Measurements from ENCODE around the gene UBE2R2. TPM values are rescaled to one million over a fixed set of nuclear protein-coding genes. Genes with fewer than 3 reads are reported as not detected.

Gene UBE2R2
- total and polyA plus RNA-seq, 2 of the 4 experiments (the other 2 are of a cell fraction), result 12.7 to 24.8 TPM

GRCh38 chr9:33943389-33943788 lies 126.4 kb downstream of the UBE2R2 start:
- BruUV-seq (replicated peaks), result no TSS peak
- WGBS, 2 experiments (ENCODE audit: extremely low coverage in 2 of 2, insufficient read length in 1 of 2), result no CpG with 5 or more reads among the region's 2 CpGs
- Histone ChIP-seq H4K91ac (ENCODE audit: insufficient read depth, low read depth, low read length) (peak overlapping the region; percentile 78), H3K27me3 (ENCODE audit: control insufficient read depth, insufficient read depth, low read length) (no peaks in the 10 kb centered on the region), H3K9me3 (ENCODE audit: control insufficient read depth, insufficient read depth, low read length) (no peaks in the 10 kb centered on the region), H3K14ac (replicated peaks; ENCODE audit: low read depth, low read length) (peak overlapping the region; percentile 88), H2BK120ac (ENCODE audit: low read depth, low read length) (peak overlapping the region; percentile 91), H3K4me3 (ENCODE audit: insufficient read depth, low read depth, low read length) (no peak overlapping the region), H3K79me1 (ENCODE audit: low read depth in 1 of 2, low read length in 2 of 2) (peaks cover 26 to 54% of the 10 kb centered on the region in 2 experiments), H3K9ac (ENCODE audit: low read depth, low read length) (no peak overlapping the region), H3K56ac (ENCODE audit: extremely low read depth, insufficient read depth, low read length) (peak overlapping the region; percentile 58; the same call in 1 of the 2 replicates), H3K4me2 (ENCODE audit: low read depth, low read length) (no peak overlapping the region), H3K4ac (ENCODE audit: low read depth, low read length) (peak overlapping the region; percentile 42), H3K9me1 (ENCODE audit: insufficient read depth, low read length) (peaks cover 22% of the 10 kb centered on the region), H2BK20ac (ENCODE audit: low read depth, low read length) (peak overlapping the region; percentile 92), H3K18ac (ENCODE audit: low read depth, low read length) (peak overlapping the region; percentile 50), H4K20me1 (ENCODE audit: insufficient read depth, low read length) (peaks cover 16% of the 10 kb centered on the region), H2AK5ac (ENCODE audit: low read depth, low read length) (peak overlapping the region; percentile 54; the same call in 1 of the 2 replicates), H3K27ac (ENCODE audit: insufficient read depth, low read length) (peak overlapping the region; percentile 81; the same call in 1 of the 2 replicates), H2BK5ac (ENCODE audit: low read depth, low read length, poor library complexity, severe bottlenecking) (peak overlapping the region; percentile 89), H4K8ac (ENCODE audit: low read depth in 2 of 2, low read length in 2 of 2) (peak overlapping the region in 1 of 2 experiments; percentile 86; a peak in 2 of 4 replicates), H2AK9ac (replicated peaks; ENCODE audit: low read depth, low read length, poor library complexity) (no peak overlapping the region), H3K23ac (ENCODE audit: low read depth, low read length) (peak overlapping the region; percentile 57; the same call in 1 of the 2 replicates), H2AFZ (replicated peaks; ENCODE audit: low read length, poor library complexity) (no peak overlapping the region), H3K36me3 (ENCODE audit: control insufficient read depth, insufficient read depth, low read length) (peaks cover 23% of the 10 kb centered on the region), H4K5ac (ENCODE audit: low read depth, low read length) (peak overlapping the region; percentile 69), H2BK15ac (ENCODE audit: low read depth, low read length) (peak overlapping the region; percentile 75; the same call in 1 of the 3 replicates), H3K4me1 (ENCODE audit: control insufficient read depth, insufficient read depth, low read length) (peaks cover 25% of the 10 kb centered on the region)
- intact Hi-C loops (cut with micrococcal nuclease) (loop anchor here (5.0 kb wide), 1 partner anchor 129 kb away; no protein-coding TSS in a partner anchor), dilution Hi-C loops (cut with HindIII; ENCODE audit: low sequenced_read_pairs, unreplicated experiment) (no loop called here), in situ Hi-C loops (cut with MboI; ENCODE audit: low sequenced_read_pairs) (no loop called here)
- ChIA-PET POLR2A (ENCODE audit: unreplicated experiment) (no interaction called here), CTCF (interaction anchor here (0.6 to 0.7 kb wide), 2 partner anchors 32 to 47 kb away, joined by 3 to 5 read pairs; no protein-coding TSS in a partner anchor)
- TF ChIP-seq RCOR1 (IDR thresholded peaks at IDR 0.05; ENCODE audit: insufficient replicate concordance, low read length) (no peak), POLR2A (IDR thresholded peaks at IDR 0.05; ENCODE audit: low read depth, low read length) (no peak), SMC3 (IDR thresholded peaks at IDR 0.05; ENCODE audit: low read depth, low read length) (no peak), CTCF (conservative IDR thresholded peaks at IDR 0.05; ENCODE audit: low read depth, low read length) (no peak), CHD1 (IDR thresholded peaks at IDR 0.05; ENCODE audit: low read depth, low read length) (no peak), NFE2L2 (IDR thresholded peaks at IDR 0.05; ENCODE audit: low read depth, low read length) (no peak), ELK1 (IDR thresholded peaks at IDR 0.05; ENCODE audit: borderline replicate concordance, low read depth, low read length) (no peak), MAFK (IDR thresholded peaks at IDR 0.05; ENCODE audit: low read depth, low read length) (no peak), RAD21 (IDR thresholded peaks at IDR 0.05; ENCODE audit: low read length) (no peak), CEBPB (IDR thresholded peaks at IDR 0.05; ENCODE audit: low read depth, low read length) (no peak), FOS (IDR thresholded peaks at IDR 0.05; ENCODE audit: low read depth, low read length) (no peak), MAZ (IDR thresholded peaks at IDR 0.05; ENCODE audit: borderline replicate concordance, low read depth, low read length) (no peak), USF2 (IDR thresholded peaks at IDR 0.05; ENCODE audit: low read depth, low read length) (no peak), RFX5 (IDR thresholded peaks at IDR 0.05; ENCODE audit: low read depth, low read length) (no peak), BHLHE40 (IDR thresholded peaks at IDR 0.05; ENCODE audit: low read depth, low read length) (no peak), MXI1 (IDR thresholded peaks at IDR 0.05; ENCODE audit: borderline replicate concordance, low read depth, low read length) (no peak)
- DNase-seq (no peak), ATAC-seq (ENCODE audit: low read depth) (no peak)
